ENCODE results near the gene FANCF. TPM values are rescaled to one million over a fixed set of nuclear protein-coding genes. Genes with fewer than 3 reads are reported as not detected.
"Not testable (repeated sequence)": the region's sequence is repeated elsewhere in the genome, so short reads cannot be mapped to it uniquely, and the experiment has no call there.

The FANCF gene, protein sequence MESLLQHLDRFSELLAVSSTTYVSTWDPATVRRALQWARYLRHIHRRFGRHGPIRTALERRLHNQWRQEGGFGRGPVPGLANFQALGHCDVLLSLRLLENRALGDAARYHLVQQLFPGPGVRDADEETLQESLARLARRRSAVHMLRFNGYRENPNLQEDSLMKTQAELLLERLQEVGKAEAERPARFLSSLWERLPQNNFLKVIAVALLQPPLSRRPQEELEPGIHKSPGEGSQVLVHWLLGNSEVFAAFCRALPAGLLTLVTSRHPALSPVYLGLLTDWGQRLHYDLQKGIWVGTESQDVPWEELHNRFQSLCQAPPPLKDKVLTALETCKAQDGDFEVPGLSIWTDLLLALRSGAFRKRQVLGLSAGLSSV
- 8.3 and 8.7 TPM in 2 replicates for total RNA-seq

DNA sequence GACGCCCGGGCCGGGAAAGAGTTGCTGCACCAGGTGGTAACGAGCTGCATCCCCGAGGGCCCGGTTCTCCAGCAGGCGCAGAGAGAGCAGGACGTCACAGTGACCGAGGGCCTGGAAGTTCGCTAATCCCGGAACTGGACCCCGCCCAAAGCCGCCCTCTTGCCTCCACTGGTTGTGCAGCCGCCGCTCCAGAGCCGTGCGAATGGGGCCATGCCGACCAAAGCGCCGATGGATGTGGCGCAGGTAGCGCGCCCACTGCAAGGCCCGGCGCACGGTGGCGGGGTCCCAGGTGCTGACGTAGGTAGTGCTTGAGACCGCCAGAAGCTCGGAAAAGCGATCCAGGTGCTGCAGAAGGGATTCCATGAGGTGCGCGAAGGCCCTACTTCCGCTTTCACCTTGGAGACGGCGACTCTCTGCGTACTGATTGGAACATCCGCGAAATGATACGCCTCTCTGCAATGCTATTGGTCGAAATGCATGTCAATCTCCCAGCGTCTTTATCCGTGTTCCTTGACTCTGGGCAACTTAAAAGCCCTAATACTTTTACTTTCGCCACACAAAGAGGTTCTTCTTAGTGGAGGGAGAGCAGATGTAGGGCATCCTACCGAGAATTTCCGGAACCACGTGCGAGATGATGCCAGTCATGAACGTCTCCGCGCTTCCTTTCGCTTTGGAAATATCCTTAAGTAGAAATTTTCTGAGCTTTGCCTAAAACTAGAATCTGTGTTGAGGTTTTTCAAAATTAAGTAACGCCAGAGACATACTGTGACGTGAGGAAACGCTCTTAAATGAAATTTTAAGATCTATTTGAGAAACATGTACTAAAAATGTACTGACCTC, at the start of gene FANCF:
Gene FANCF, minus strand, starts transcription at position 376 of the 840 bp plus-strand sequence. Its CDS starts 13 bp downstream, at position 363.
- DNase-seq (ENCODE audit: low read depth in 2 of 2), result peak; percentile 94 to 97

- no peak for DNase-seq (ENCODE audit: low read depth in 2 of 2)
Observed at GRCh38 chr11:22674470-22675439, 49.1 kb upstream of the FANCF start.

DNA sequence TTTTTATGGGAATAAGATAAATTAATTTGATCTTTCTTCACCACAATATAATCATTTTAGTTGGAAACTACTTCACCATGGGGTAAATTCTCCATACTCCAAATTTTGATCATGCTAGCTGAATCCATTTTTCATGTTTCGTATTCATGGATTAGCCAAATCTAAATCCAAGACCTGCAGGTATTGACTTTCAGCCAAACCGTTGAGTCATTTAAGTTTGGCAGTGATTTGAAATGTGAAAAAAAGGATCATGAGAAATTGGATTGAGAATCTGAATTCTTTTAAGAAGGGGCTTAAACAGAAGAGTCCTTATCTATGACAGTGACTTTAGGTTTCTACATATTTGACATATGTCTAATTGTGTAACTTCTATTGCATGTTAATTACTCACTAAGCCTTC, 46.1 kb upstream of the FANCF start:
- DNase-seq (ENCODE audit: low read depth in 2 of 2), result no peak

DNA sequence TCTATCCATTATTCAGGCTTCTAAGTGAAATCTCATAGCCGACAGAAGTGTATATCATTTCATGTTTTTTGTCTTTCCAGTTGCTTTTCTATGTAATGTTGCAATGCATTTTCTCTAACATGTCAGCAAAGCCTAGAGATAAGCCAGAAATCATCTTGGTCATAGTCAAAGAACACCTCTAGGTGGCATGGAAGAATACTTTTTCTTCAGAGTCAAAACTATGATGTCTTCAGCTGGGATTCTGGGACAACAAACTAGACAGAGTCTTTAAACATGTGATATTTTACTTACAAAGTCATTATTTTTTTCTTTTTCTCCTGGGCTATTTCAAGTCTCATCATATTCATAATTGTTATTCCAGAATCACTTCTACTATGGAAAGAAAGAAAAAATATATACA, 45.2 kb upstream of the FANCF start:
- peak in 1 of 2 donors; percentile 20 for DNase-seq (ENCODE audit: low read depth in 2 of 2)

- DNase-seq (ENCODE audit: low read depth in 2 of 2), result no peak
Observed at GRCh38 chr11:22669368-22669767, 43.7 kb upstream of the FANCF start.

DNA sequence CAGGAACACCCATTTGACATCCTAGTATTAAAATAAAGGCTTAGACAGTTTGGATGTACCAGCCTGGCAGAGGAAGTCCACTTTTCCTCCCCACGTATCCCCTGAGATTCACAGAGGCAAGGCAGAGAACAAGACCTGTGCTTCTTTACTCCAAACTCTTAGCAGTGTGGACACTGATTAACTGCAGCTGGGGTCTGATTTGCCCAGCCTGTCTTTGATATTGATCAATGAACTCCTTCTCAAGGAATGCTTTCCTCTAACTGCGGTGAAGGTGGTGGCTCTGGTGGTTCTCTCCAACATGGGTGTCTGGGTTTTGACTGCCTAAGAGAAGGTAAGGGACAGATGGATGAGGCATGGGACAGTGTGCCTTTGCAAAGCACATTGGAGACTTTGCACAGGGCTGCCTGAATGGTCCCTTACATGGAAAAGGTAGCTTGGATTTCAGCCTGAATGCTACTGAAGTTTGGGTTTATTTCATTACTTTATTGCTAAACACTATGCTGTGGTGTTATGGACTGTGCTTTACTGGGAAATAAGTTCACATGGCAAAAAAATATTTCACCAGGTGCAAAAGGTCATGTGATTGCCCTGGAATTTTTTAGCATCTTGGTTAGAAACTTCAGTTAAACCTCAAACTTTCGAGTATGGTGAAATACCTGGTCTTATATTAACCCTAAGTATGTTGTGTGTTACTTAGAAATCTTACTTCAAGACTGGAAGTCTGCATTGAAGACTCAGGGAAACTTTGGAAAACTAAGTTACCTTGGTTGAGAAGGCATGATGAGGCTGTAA, 42.6 kb upstream of the FANCF start:
- DNase-seq (ENCODE audit: low read depth in 2 of 2), result no peak

DNA sequence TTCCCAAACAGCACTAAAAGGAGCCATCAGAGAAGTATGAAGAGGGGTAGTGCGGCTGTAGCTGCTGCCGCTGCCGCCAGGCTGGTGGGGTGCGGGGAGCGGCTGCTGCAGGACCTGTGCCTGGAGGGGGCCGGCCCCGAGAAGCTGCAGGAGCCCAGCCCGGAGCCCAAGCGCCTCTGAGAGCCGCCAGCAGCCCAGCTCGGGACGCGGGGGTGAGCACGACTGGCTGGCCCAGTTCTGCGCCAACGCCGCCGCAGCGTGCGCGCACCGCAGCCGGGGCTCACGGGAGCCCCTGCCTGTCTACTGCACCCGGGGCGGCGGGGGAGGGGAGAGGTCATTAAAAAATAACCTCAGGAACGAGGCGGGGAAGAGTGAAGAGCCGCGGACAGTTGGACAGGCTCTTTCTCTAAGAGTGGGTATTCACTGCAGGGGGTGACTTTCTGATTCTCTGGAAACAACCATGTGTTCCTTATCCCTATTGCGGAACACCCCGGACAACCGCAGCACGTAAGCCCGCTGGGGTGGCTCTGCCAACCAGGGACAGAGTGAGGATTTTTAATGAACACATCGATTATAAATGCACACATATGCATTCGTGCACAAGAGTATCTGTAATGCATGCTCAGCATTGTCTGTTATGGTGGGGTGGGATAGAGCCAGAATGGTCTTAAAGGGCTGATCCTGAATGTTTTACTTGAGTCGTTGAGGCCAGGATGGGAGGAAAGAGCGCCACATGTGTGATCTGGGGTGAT, 41.2 kb upstream of the FANCF start:
- DNase-seq (ENCODE audit: low read depth in 2 of 2), result no peak

DNA sequence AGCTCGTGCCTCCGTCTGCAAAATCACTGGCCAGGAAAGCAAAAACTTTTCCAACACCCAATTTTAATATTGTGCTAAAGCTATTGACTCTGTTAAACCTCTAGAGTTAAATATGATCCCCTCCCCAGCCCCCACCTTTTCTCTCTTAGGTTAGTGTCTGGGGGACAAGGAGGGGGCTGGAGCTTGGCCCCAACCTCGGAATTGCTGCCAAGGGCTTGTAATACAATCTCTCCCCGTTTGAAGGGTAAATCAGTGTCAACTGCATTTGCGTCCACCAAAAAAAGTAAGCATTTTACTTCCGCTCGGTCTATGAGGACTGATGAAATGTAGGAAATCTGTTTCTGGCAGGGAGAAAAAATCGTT, 40.7 kb upstream of the FANCF start, which contains the start of gene GAS2:
Gene GAS2, plus strand, starts transcription at position 287 of the 363 bp plus-strand sequence. CDS start 8,259 bp downstream, outside the sequence.
- DNase-seq (ENCODE audit: low read depth in 2 of 2), result no peak

DNA sequence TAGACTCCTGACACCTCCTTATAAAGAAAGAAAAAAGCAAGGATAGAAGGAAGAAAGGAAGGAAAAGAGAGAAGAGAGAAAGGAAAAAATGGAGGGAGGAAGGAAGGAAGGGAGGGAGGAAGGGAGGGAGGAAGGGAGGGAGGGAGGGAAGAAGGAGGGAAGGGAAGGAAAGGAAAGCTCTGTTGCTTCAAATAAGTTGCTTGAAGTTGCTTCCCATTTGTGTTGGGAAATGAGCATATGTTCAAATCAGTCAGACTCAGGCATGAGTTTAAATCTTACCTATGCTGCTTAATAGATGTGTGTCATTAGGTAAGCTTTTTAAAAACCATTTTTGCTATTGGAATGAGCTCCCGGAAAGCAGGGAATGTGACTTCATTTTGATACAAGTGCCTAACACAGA, 34.2 kb upstream of the FANCF start:
- no peak for DNase-seq (ENCODE audit: low read depth in 2 of 2)

DNA sequence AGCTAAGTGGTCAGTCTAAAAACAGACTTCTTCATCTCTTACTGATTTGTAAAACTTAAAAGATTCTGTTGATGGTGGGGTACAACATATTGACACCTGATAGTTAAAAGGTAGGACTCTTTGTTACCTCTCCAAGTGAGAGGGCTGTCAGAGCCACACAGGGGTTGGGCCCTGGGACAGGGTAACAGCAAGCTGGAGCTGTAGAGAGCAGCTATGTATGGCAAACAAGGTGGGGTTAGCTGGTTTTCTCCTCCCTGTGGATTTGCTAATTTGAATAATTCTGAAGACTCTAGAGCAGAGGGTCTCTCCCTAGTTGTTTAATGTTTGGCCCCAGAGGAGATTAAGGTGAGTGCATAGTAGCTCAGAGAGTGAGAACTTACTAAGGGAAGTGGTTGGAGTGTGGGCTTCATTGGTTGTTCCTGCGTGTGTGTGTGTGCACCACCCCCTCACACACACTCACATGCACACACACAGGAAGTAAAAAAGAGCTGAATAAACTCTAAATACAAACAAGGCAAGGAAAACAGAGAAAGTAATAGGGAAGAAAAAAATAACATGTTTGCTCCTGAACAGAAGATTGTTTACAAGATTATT, 31.6 kb upstream of the FANCF start:
- DNase-seq (ENCODE audit: low read depth in 2 of 2), result no peak

GRCh38 chr11:22656130-22656529, 30.5 kb upstream of the FANCF start:
- DNase-seq (ENCODE audit: low read depth in 2 of 2), result no peak

GRCh38 chr11:22652346-22652745, 26.7 kb upstream of the FANCF start:
- not testable (repeated sequence) for DNase-seq (ENCODE audit: low read depth in 2 of 2)

GRCh38 chr11:22641559-22641958, 15.9 kb upstream of the FANCF start:
- no peak for DNase-seq (ENCODE audit: low read depth in 2 of 2)

GRCh38 chr11:22640862-22641261, 15.2 kb upstream of the FANCF start:
- no peak for DNase-seq (ENCODE audit: low read depth in 2 of 2)

DNA sequence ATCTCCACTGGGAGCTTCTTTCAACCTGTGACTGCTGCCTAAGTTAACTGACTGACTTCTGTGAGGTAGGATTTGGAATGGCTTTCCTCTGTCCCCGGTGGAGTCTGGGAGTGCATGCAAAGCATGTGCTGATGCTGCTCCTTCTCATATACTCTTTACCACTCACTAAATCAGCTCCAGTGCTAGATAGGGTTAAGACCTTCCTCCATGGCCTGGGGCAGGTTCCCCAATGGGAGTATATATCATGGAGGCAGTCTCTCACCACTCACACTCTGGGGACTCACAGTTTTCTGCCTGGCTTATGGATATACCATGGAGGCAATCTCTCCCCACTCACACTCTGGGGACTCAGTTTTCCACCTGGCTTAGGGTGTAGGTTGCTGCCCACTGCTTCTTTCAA, 10.1 kb upstream of the FANCF start:
- DNase-seq (ENCODE audit: low read depth in 2 of 2), result no peak

GRCh38 chr11:22634897-22635629, 9.4 kb upstream of the FANCF start:
- no peak for DNase-seq (ENCODE audit: low read depth in 2 of 2)

- DNase-seq (ENCODE audit: low read depth in 2 of 2), result no peak
Observed at GRCh38 chr11:22633354-22633902, 7.8 kb upstream of the FANCF start.

DNA sequence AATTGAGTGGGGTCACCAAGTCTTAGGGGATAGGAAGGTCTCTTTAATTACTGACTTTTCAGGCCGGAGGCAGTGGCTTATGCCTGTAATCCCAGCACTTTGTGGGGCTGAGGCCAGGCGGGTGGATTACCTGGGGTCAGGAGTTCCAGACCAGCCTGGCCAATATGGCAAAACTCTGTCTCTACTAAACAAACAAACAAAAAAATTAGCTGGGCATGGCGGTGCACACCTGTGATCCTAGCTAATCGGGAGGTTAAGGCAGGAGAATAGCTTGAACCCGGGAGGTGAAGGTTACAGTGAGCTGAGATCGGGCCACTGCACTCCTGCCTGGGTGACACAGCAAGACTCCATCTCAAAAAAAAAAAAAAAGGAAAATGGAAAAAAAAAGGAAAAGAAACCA, 1.8 kb upstream of the FANCF start:
- no peak for DNase-seq (ENCODE audit: low read depth in 2 of 2)
